Esophagus (tissue), 2 donors: Measurements from ENCODE around the gene MXI1. TPM values are rescaled to one million over a fixed set of nuclear protein-coding genes. Genes with fewer than 3 reads are reported as not detected.
"Not testable (repeated sequence)": the region's sequence is repeated elsewhere in the genome, so short reads cannot be mapped to it uniquely, and the experiment has no call there.

Experiments used
- H3K27ac ChIP-seq, 2 donors: one replicate each; pipeline ENCODE4 v1.5.1; 2013; ENCODE audit warnings: low read depth in 2 of 2, mild to moderate bottlenecking in 2 of 2, inconsistent platforms in 1 of 2, low read length in 1 of 2, moderate library complexity in 1 of 2
- H3K27me3 ChIP-seq, 2 donors: one replicate each; pipeline ENCODE4 v1.6.1; 2013; ENCODE audit warnings: low read length in 2 of 2, control low read depth in 1 of 2, mild to moderate bottlenecking in 1 of 2; ENCODE audit not compliant: insufficient read depth in 2 of 2, control insufficient read depth in 1 of 2
- H3K36me3 ChIP-seq, 2 donors: one replicate each; pipeline ENCODE4 v1.6.1; 2013; ENCODE audit warnings: low read length in 1 of 2; ENCODE audit not compliant: control insufficient read depth in 2 of 2, insufficient read depth in 2 of 2
- H3K4me1 ChIP-seq, 2 donors: one replicate each; pipeline ENCODE4 v1.6.1; 2013; ENCODE audit warnings: low read length in 1 of 2; ENCODE audit not compliant: control insufficient read depth in 2 of 2, insufficient read depth in 2 of 2
- H3K4me3 ChIP-seq, 2 donors: one replicate each; pipeline ENCODE4 v1.5.1; 2013; ENCODE audit warnings: low read length in 2 of 2, mild to moderate bottlenecking in 2 of 2, low read depth in 1 of 2, moderate library complexity in 1 of 2
- H3K9me3 ChIP-seq, 2 donors: one replicate each; pipeline ENCODE4 v1.6.1; 2013; ENCODE audit warnings: mild to moderate bottlenecking in 2 of 2, low read depth in 1 of 2, low read length in 1 of 2, moderate library complexity in 1 of 2; ENCODE audit not compliant: control insufficient read depth in 2 of 2, insufficient read depth in 1 of 2
- WGBS, 2 donors: extraction: QIAGEN DNeasy Blood & Tissue Kit; methylation state at CpG; one replicate each; pipeline ENCODE4 v1.1.7; 2013; 5-methylcytosine and 5-hydroxymethylcytosine counted together
- polyA plus RNA-seq, 2 donors: library from polyadenylated mRNA; stranded (reverse); fragments of 200-250 nt; gene quantifications; one replicate each; pipeline ENCODE4 v1.2.3, GENCODE V29; 2013
- donor health status: healthy with polysubstance abuse.
- donor health status: Bipolar disorder and iron deficiency.

The MXI1 gene
- polyA plus RNA-seq, 2 donors: 18.4 to 25.9 TPM

GRCh38 chr10:110179220-110179619, 28.2 kb upstream of the MXI1 start:
- Histone ChIP-seq H3K4me1 (no peaks in the 10 kb centered on the region), H3K27me3 (no peaks in the 10 kb centered on the region), H3K9me3 (no peaks in the 10 kb centered on the region), H3K27ac (no peak overlapping the region), H3K36me3 (no peaks in the 10 kb centered on the region), H3K4me3 (no peak overlapping the region)
- 84 to 89% methylated on average over 7 of the region's 7 CpGs for WGBS, 2 donors

GRCh38 chr10:110181451-110181850, 26.0 kb upstream of the MXI1 start:
- Histone ChIP-seq H3K27me3 (no peaks in the 10 kb centered on the region), H3K27ac (no peak overlapping the region), H3K9me3 (no peaks in the 10 kb centered on the region), H3K4me3 (no peak overlapping the region), H3K4me1 (no peaks in the 10 kb centered on the region), H3K36me3 (no peaks in the 10 kb centered on the region)
- WGBS, 2 donors: 87 to 89% methylated on average over 10 of the region's 10 CpGs

GRCh38 chr10:110181911-110182310, 25.5 kb upstream of the MXI1 start:
- Histone ChIP-seq H3K9me3 (no peaks in the 10 kb centered on the region), H3K36me3 (no peaks in the 10 kb centered on the region), H3K4me3 (no peak overlapping the region), H3K4me1 (no peaks in the 10 kb centered on the region), H3K27ac (no peak overlapping the region), H3K27me3 (no peaks in the 10 kb centered on the region)
- 81 to 84% methylated on average over 5 of the region's 5 CpGs for WGBS, 2 donors

- Histone ChIP-seq H3K27ac (no peak overlapping the region), H3K36me3 (no peaks in the 10 kb centered on the region), H3K4me1 (no peaks in the 10 kb centered on the region), H3K4me3 (no peak overlapping the region), H3K27me3 (no peaks in the 10 kb centered on the region), H3K9me3 (no peaks in the 10 kb centered on the region)
- 66 to 69% methylated on average over 6 of the region's 6 CpGs for WGBS, 2 donors
Measured at GRCh38 chr10:110184398-110184797, 23.0 kb upstream of the MXI1 start.

- not testable (repeated sequence) for H3K27me3 ChIP-seq, H3K9me3 ChIP-seq, H3K27ac ChIP-seq, H3K36me3 ChIP-seq, H3K4me1 ChIP-seq, H3K4me3 ChIP-seq
- 72 to 82% methylated on average over 2 of the region's 2 CpGs for WGBS, 2 donors
Measured at GRCh38 chr10:110185646-110186182, 21.7 kb upstream of the MXI1 start.

- no peaks in the 10 kb centered on the region for H3K9me3 ChIP-seq
- H3K4me3 ChIP-seq: no peak overlapping the region
- no peaks in the 10 kb centered on the region for H3K4me1 ChIP-seq
- 68% methylated on average over 3 of the region's 3 CpGs for WGBS, 2 donors
- peak overlapping the region in 1 of 2 donors; percentile 21 for H3K27ac ChIP-seq
- H3K27me3 ChIP-seq: no peaks in the 10 kb centered on the region
- no peaks in the 10 kb centered on the region for H3K36me3 ChIP-seq
Measured at GRCh38 chr10:110190170-110190569, 17.2 kb upstream of the MXI1 start.

- no peaks in the 10 kb centered on the region for H3K9me3 ChIP-seq
- H3K4me3 ChIP-seq: no peak overlapping the region
- H3K36me3 ChIP-seq: no peaks in the 10 kb centered on the region
- H3K4me1 ChIP-seq: no peaks in the 10 kb centered on the region
- 56 to 64% methylated on average over 4 of the region's 4 CpGs for WGBS, 2 donors
- H3K27ac ChIP-seq: no peak overlapping the region
- no peaks in the 10 kb centered on the region for H3K27me3 ChIP-seq
Measured at GRCh38 chr10:110192552-110192951, 14.9 kb upstream of the MXI1 start.

- Histone ChIP-seq H3K27ac (no peak overlapping the region), H3K36me3 (no peaks in the 10 kb centered on the region)
- WGBS, 2 donors: 70 to 74% methylated on average over 3 of the region's 3 CpGs
Measured at GRCh38 chr10:110200503-110200902, 6.9 kb upstream of the MXI1 start.

GRCh38 chr10:110201046-110201445, 6.4 kb upstream of the MXI1 start:
- not testable (repeated sequence) for H3K27ac ChIP-seq, H3K36me3 ChIP-seq, H3K27me3 ChIP-seq, H3K4me3 ChIP-seq, H3K4me1 ChIP-seq, H3K9me3 ChIP-seq
- WGBS, 2 donors: 87 to 91% methylated on average over 8 of the region's 8 CpGs

More at GRCh38 chr10:110200503-110200902, 6.9 kb upstream of the MXI1 start:
- no peaks in the 10 kb centered on the region for H3K27me3 ChIP-seq
- H3K4me3 ChIP-seq: no peak overlapping the region
- peaks cover 0 to 3% of the 10 kb centered on the region in 2 donors for H3K4me1 ChIP-seq
- H3K9me3 ChIP-seq: no peaks in the 10 kb centered on the region
